Embryonic facial prominence (tissue), 1 donor: Measurements from ENCODE around the gene SYPL1.
"Not testable (repeated sequence)": the region's sequence is repeated elsewhere in the genome, so short reads cannot be mapped to it uniquely, and the experiment has no call there.

Experiments used
- DNase-seq: peaks from one replicate; pipeline ENCODE4 v3.0.0-alpha.2; 2016; ENCODE audit errors: extremely low spot score

SYPL1 gene

GRCh38 chr7:106112118-106112971 lies at the start of gene SYPL1:
Gene SYPL1, minus strand, starts transcription at chr7:106112312. Its CDS starts 104 bp downstream, at chr7:106112208.
- DNase-seq: peak; percentile 56

- DNase-seq: no peak
Measured at GRCh38 chr7:106155027-106155426, 42.9 kb upstream of the SYPL1 start.

- peak; percentile 77 for DNase-seq
Measured at GRCh38 chr7:106153891-106154449, 41.9 kb upstream of the SYPL1 start.

GRCh38 chr7:106152313-106152665 lies 40.2 kb upstream of the SYPL1 start:
- DNase-seq: no peak

GRCh38 chr7:106151459-106152312 lies 39.6 kb upstream of the SYPL1 start:
- DNase-seq: no peak

GRCh38 chr7:106143711-106144337 lies 31.7 kb upstream of the SYPL1 start:
- no peak for DNase-seq

GRCh38 chr7:106142136-106142535 lies 30.0 kb upstream of the SYPL1 start:
- DNase-seq: no peak

GRCh38 chr7:106140406-106141173 lies 28.5 kb upstream of the SYPL1 start:
- DNase-seq: no peak

GRCh38 chr7:106139265-106140251 lies 27.4 kb upstream of the SYPL1 start:
- DNase-seq: no peak

GRCh38 chr7:106138776-106139175 lies 26.7 kb upstream of the SYPL1 start:
- no peak for DNase-seq

- not testable (repeated sequence) for DNase-seq
Measured at GRCh38 chr7:106138181-106138580, 26.1 kb upstream of the SYPL1 start.

- DNase-seq: no peak
Measured at GRCh38 chr7:106134241-106134640, 22.1 kb upstream of the SYPL1 start.

GRCh38 chr7:106129291-106129690 lies 17.2 kb upstream of the SYPL1 start:
- no peak for DNase-seq

GRCh38 chr7:106128836-106129235 lies 16.7 kb upstream of the SYPL1 start:
- DNase-seq: no peak

GRCh38 chr7:106127984-106128780 lies 16.1 kb upstream of the SYPL1 start:
- no peak for DNase-seq

- no peak for DNase-seq
Measured at GRCh38 chr7:106126170-106126938, 14.2 kb upstream of the SYPL1 start.

GRCh38 chr7:106125417-106125816 lies 13.3 kb upstream of the SYPL1 start:
- no peak for DNase-seq

GRCh38 chr7:106124186-106124585 lies 12.1 kb upstream of the SYPL1 start:
- DNase-seq: no peak
